ENCODE results near the gene BARX2.

BARX2 gene

DNA sequence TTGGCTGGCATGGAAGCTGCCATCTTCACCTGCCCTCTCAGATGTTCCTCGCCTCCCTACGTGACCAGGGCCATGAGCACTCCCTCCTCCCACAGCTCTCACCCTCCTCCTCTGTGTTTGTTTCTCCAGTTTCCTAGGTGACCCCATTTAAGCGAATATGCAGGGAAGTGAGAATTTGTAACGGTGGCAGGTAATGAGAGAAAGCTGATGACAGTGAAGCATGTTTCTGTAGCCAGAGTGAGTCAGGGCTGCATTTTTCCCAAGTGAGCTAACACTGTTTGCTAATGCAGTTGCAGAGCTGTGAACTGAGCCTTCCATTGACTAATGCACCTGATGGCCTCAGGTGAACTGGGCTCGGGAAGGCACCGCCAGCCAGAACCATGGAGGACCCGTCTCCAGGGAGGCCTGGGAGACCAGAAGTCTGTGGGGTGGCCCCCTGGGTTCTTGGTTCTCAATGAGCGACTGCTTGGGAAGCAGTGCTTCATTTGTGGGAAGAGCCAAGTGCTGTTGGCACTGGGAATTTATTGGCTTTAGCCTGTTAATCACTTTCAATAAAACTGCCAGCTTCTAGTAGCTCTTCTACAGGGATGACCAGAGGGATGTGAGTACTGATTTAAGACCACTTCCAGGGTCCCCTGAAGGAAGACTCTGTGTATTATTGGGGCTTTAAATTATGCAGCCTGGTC, 64.5 kb downstream of the BARX2 start:
- peak; percentile 99 for DNase-seq (ENCODE audit: low spot score)

DNA sequence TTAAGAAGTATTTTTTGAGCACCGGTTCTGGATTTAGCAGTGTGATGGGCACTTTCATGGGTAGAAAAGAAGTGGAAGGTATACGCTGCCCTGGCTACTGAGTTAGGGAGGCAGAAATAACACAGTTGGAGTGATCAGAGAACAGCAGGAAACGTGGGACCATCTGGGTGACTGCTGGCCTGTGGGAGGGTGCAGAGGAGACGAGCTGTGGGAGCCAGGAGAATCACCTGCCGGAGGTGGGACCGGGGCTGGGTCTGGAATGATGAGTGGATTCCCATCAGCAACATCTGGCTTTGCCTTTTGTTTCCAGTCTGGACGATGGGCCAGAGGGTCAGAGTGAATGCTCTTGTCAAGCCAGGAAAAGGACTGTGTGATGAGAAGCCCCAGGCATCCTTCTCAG, 66.5 kb downstream of the BARX2 start:
- no peak for DNase-seq (ENCODE audit: low spot score)

DNA sequence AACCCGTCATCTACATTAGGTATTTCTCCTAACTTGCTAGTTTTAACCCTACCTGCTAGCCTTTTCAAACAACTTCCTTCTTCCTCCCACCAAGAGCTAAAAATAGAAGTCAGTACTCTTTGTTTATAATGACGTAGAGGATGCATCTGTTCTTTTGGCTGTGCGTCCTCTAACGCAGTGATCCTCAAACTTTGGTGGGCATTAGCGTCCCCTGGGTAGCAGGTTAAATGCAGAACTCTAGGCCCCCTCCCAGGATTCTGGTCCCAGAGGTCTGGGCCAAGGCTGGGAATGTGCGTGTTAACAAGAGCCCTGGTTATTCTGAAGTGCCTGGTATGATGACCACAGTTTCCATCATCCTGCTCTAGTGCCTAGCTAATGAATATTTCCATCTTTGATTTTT, 67.6 kb downstream of the BARX2 start:
- DNase-seq (ENCODE audit: low spot score): no peak

DNA sequence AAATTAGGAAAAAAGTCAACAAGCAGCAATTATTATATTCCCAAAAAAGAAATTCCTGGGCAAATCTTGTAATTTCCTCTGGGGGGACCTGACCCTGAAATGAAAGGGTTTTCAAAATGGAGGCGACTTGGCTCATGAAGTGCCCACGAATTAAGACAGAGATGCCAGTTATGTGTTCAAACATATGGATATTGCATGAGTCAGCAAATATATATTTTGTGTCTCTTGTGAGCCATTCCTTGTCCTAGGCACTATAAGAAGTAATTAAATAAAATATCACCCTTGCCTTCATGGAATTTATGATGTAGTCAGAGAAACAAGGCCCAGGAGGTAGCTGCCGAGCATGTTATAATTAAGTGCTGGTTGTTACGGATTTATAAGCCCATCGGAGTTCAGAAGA, 68.6 kb downstream of the BARX2 start:
- no peak for DNase-seq (ENCODE audit: low spot score)

DNA sequence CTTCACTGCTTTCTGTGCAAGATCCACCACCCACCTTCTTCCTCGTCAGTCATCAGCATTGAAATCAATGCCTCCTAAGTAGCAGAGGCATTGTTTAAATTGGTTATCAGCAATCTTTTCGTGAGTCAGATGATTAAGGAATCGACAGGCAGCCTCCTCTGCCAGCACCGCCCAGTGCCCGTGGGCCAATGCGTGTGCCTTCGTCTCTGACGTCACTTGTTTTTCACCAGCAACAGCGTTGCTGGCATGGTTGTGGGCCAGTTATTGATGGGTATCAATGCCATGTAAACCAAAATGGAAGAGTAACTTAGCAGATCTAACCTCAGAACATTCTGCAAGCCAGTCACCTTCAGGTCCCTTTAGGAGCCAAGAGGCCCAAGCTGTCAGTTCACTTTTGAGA, 69.6 kb downstream of the BARX2 start:
- no peak for DNase-seq (ENCODE audit: low spot score)

DNA sequence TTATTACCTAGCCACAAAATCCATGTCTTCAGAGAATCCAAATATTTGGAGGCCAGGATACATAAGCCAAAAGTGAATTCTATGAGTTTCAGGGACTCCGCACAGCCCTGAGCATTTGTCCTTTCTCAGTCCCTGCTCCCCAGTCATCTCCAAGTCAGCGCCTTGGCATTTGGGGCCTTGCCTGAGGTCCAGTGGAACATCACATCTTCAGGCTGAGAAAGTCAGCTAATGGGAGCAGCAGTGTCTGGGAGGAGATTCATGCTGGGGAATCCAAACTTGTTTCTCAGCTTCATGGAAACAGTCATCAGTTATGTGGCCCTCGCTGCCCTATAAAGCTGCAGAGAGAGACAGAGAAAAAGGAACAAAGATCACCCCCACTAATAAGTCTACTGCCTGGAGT, 70.9 kb downstream of the BARX2 start:
- no peak for DNase-seq (ENCODE audit: low spot score)

DNA sequence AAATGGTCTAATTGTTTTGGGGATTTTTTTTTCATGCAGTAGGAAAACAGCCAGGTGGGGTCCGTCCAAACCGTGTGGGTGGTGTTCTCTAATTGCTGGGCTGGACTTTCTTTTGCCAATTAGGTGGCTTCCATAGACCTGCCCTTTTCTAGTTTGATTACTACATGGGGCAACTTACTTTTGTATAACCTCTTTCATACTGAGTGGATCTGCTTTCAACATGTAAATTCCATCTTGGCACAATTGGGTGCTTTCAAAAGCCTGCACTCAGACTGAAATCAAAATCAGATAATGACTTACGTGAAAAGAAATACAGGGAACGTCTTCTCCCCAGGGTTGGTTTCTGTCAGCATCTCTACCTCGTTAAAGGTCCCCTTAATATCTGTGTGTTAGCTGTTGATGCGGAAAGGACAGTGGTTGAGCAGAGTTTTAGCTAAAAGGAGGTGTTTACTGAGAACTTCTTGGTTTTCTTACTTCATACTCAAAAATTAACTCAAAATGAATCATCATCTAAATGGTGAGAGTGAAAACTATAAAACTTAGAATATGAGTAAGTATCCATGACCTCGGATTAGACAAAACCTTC, 72.1 kb downstream of the BARX2 start:
- DNase-seq (ENCODE audit: low spot score): no peak

DNA sequence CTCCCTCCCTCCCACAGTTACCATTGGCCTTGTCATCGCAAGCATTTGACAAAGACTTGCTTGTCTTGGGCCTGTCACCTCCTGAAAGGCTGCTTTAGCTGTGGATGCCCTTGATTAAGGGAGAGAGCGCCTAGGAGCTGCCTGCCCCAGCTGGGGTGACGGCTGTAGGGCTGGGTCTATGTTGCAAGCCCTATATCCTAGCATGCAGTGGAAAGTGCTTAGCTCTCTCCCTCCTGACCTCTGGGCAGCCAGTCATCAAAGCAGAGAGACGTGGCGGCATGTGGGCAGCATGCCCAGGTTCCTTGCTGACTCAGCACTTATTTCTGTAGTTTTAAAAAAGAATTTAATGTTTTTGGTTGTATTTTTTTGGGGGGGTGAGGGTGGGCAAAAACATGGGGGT, 75.9 kb downstream of the BARX2 start:
- DNase-seq (ENCODE audit: low spot score): peak; percentile 36

DNA sequence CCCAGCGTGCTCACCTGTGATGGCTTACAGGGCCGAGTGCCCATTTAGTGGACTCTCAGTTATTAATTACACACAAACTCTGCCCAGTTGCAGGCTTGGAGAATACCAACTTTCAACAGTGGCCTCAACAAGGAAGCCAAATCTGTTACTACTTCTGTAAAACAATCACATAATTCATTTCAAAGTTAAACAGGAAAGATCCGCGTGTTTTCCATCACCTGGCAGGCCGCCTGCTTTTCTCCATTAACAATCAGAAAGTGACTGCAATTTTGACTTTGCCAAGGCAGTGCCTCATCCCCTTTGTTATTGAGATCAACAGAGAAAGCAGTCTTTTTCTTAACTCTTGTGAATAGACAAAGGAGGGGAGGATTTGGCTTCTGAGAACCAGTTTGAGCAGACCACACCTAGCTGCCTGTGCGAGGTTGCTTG, 77.7 kb downstream of the BARX2 start:
- no peak for DNase-seq (ENCODE audit: low spot score)

DNA sequence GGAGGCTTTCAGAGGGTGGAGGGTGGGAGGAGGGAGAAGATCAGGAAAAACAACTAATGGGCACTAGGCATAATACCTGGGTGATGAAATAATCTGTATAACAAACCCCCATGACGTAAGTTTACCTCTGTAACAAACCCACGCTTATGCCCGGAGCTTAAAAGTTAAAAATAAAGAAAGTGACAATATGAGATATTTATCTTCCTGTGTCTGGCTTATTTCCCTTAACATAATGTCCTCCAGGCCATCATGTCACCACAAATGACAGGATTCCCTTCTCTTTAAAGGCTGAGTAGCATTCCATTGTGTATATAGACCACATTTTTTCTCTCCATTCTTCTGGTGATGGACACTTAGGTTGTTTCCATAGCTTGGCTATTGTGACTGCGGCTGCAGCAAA, 79.5 kb downstream of the BARX2 start:
- no peak for DNase-seq (ENCODE audit: low spot score)

DNA sequence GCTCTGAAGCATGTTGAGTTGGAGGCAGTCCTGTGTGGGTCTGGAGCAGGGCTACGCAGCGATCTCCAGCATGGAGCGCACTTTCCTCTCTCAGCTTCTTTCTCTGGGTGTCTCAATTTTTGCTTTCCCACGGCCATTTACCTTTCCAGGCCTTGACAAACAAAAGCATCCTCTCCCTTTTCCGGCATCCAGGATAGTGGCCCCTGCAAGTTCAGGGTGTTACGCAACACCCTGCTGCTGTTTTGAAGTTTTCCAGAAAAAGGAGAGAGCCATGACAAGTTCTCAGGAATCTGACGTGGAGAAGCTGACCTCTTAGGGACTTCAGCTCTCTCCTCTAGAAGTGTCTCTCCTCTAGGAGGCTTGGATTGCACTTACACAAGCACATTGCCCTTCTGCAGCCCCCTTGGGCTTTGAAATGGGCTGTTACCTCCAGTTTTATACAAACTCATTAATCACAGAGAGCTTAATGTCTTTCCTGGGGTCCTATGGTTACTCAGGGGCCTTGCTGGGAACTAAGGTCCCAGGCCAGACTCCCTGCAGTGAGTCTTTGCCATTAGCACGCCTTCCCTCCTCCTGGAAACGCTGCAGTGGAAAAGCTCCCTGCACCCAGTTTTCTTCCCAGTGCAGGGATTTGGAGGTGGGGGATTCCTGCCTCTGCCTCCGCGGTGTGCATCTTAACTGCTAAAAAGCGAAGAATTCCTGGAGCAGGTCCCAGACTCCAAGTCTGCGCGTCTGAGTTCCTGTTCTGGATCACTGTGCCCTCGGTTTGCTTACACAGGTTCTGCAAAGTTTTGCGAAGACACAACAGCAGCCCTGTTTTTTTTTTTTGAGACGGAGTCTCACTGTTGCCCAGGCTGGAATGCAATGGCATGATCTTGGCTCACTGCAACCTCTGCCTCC, 80.4 kb downstream of the BARX2 start:
- DNase-seq (ENCODE audit: low spot score): no peak

DNA sequence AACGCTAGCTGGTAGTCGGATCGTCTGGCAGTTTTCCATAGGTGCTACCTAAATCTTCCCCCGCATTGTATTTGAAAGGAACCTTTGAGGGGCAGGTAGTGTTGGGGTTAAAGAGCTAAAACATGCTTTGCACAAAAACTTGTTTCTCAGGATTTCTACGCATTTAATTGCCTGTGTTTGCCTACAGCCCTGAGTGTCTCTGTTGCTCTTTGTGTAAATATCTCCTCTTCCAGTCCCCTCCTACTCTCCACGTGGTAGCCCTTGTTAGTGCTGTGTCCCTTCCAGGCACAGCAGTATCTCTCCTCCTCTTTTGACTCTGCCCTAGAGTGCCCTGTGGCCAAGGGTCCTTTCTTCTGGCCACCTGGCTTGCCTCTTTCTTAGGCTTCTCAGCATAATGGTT, 81.7 kb downstream of the BARX2 start:
- DNase-seq (ENCODE audit: low spot score): no peak

DNA sequence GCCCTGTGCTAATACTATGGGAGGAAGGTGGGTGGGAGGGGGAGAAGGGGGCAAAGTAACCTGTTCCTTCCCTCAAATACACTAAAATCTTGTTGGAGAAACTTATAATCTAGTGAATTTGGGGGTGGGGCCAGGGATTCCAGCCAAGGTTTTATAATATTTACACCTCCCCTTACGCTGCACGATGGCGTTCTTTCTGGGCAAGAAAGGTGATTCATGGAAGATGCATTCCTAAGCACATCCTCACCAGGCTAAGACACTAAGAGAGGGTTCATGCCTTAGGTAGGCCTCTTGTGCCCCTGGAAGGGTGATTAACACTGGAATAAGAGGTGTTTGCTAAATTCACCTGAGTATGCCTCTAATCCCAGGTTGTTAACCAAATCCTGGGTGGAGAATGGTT, 82.6 kb downstream of the BARX2 start:
- DNase-seq (ENCODE audit: low spot score): peak; percentile 73

DNA sequence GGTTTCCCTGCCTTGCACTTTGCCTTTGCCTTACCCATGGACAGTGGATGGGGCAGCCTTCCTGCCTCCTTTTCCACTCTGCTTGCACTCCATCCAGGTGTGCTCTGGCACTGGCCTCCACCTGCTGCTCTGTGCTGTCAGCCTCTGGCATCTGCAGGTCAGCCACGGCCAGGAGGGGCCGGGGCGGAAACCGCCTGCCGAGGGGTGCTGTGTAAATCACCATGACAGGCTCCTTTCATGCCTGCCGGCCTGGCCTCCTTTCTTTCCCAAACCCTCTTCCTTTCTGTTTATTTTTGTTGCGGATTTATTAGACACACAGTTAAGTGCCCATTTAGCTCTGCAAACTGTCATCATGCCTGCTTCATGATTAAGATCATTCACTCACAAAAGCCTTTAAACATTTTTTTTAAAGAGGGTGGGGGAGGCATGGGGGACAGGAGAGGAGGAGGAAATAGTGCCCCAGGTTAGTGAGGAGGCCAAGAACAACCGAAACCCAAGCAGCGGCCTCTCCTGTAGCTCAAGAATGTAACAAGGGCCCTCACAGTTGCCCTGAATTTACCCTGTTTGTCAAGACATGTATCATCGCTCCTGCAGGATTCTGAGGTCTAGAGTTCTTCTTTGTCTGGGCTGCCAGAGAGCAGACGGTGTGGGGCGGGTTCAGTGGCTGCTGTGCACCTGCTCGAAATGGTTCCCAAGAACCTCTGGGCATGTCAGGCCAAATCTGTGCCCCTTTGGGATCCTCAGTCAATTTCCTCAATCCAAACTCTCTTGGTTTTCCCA, 83.3 kb downstream of the BARX2 start:
- no peak for DNase-seq (ENCODE audit: low spot score)

DNA sequence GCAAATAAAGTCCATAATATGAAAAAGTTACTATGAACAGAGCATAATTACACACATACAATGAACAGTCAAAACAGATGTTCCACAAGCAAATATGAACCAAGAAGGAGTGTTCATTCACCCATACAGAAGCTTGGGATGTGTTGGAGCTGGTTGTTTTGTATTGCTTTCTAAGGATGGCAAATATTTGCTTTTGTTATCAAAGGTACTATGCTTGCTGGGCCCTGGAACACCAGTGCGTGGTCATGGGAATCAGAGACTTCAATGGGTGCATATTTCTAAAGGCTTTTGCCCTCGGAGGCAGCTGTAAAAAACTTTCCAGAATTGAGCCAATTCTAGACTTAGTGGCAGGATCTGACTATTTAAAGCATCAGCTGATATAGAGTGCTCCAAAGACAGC, 85.1 kb downstream of the BARX2 start:
- DNase-seq (ENCODE audit: low spot score): no peak

DNA sequence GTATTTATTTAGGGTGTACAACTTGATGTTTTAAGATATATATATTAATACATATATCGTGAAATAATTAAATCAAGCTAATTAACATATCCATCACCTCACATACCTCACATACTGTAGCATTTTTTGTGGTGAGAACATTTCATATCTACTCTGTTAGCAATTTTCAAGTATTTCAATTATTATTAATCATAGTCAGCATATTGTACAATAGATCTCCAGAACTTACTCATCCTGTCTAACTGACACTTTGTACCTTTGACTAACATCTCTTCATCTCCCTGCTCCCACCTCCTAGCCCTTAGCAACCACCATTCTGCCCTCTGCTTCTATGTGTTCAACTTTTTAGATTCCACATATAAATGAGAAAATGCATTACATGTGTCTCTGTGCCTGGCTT, 108.4 kb downstream of the BARX2 start:
- DNase-seq (ENCODE audit: low spot score): no peak

DNA sequence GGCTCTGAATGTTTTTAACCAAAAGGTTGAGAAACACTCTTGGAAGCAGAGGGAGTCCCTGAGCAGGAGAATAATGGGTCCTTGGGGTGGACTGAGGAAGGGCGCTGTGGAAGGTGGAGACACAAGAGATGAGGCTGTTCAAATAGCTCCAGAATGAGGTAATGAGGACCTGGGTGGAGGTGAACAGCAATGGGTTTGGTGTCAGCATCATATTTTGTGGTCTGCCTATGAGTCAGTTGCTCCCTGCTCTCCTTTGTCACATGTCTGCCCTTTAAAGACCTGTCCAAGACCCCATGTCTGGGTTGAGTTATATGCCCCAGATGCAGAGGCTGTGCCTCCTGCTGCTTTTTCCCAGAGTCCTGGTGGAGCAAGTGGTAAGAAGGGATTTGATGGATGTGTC, 113.6 kb downstream of the BARX2 start:
- peak; percentile 48 for DNase-seq (ENCODE audit: low spot score)

DNA sequence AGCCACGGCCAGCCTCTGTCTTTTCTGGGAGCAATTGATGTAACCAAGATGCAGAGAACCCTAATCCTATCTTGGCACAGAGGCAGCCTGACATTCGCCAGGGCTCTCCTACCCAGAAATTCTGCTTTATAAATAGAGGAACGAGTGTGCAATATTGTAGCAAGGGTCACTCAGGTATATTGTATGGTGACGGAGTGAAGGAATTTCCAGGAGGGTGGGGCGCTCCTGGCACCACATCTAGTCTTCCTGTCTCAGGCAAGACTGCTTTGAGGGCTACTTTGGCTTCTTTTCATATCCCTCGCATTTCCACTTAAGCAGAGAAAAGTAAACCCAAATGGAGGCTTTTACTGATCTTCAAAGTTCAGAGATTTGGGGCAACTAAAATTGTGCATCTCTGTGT, 114.4 kb downstream of the BARX2 start:
- DNase-seq (ENCODE audit: low spot score): no peak

DNA sequence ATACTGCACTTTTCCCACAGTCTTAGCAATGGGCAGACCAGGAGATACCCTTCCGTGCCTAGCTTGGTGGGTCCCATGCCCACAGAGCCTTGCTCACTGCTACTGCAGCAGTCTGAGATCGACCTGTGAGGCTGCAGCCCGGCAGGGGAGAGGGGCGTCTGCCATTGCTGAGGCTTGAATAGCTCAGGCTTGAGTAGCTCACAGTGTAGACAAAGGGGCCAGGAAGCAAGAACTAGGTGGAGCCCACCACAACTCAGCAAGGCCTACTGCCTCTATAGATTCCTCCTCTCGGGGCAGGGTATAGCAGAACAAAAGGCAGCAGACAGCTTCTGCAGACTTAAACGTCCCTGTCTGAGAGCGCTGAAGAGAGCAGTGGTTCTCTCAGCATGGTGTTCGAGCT, 118.1 kb downstream of the BARX2 start:
- DNase-seq (ENCODE audit: low spot score): no peak

All from kidney tubule cell (primary cell).